Activated naive CD8-positive, alpha-beta T cell (primary cell): Measurements from ENCODE around the gene RPS6KB1.
A peak's percentile ranks its signal among the peaks of the same experiment; 100 is the strongest.
"Not testable (repeated sequence)": the region's sequence is repeated elsewhere in the genome, so short reads cannot be mapped to it uniquely, and the experiment has no call there.

ENCODE experiments used
- H3K27ac Mint-ChIP-seq: one replicate; pipeline ENCODE4 v1.8.0; 2021; ENCODE audit warnings: mixed read lengths
- H3K27me3 Mint-ChIP-seq: one replicate; pipeline ENCODE4 v1.8.0; 2021; ENCODE audit warnings: mixed read lengths
- H3K36me3 Mint-ChIP-seq: one replicate; pipeline ENCODE4 v1.8.0; 2021; ENCODE audit warnings: mixed read lengths
- H3K4me1 Mint-ChIP-seq: one replicate; pipeline ENCODE4 v1.8.0; 2021; ENCODE audit warnings: low read depth, mixed read lengths
- H3K4me3 Mint-ChIP-seq: one replicate; pipeline ENCODE4 v1.8.0; 2021; ENCODE audit warnings: mild to moderate bottlenecking, mixed read lengths
- H3K9me3 Mint-ChIP-seq: one replicate; pipeline ENCODE4 v1.8.0; 2021; ENCODE audit warnings: low read depth, mixed read lengths

Gene RPS6KB1

GRCh38 chr17:59858167-59858816, 34.6 kb upstream of the RPS6KB1 start:
- Mint-ChIP-seq H3K9me3 (no peaks in the 10 kb centered on the region), H3K4me3 (no peak overlapping the region), H3K27me3 (no peaks in the 10 kb centered on the region), H3K4me1 (peaks cover 21% of the 10 kb centered on the region), H3K27ac (peak overlapping the region; percentile 94), H3K36me3 (no peaks in the 10 kb centered on the region)

- peaks cover 18% of the 10 kb centered on the region for H3K4me1 Mint-ChIP-seq
- no peak overlapping the region for H3K4me3 Mint-ChIP-seq
- H3K9me3 Mint-ChIP-seq: no peaks in the 10 kb centered on the region
- peak overlapping the region; percentile 94 for H3K27ac Mint-ChIP-seq
- H3K36me3 Mint-ChIP-seq: no peaks in the 10 kb centered on the region
- no peaks in the 10 kb centered on the region for H3K27me3 Mint-ChIP-seq
Observed at GRCh38 chr17:59858932-59859331, 34.0 kb upstream of the RPS6KB1 start.

GRCh38 chr17:59859444-59860025, 33.4 kb upstream of the RPS6KB1 start:
- H3K4me3 Mint-ChIP-seq: peak overlapping the region; percentile 21
- no peaks in the 10 kb centered on the region for H3K9me3 Mint-ChIP-seq
- H3K27ac Mint-ChIP-seq: peak overlapping the region; percentile 94
- H3K4me1 Mint-ChIP-seq: peaks cover 18% of the 10 kb centered on the region
- no peaks in the 10 kb centered on the region for H3K27me3 Mint-ChIP-seq
- H3K36me3 Mint-ChIP-seq: no peaks in the 10 kb centered on the region

- Mint-ChIP-seq H3K27me3 (no peaks in the 10 kb centered on the region), H3K27ac (no peak overlapping the region), H3K4me3 (no peak overlapping the region), H3K4me1 (peaks cover 8% of the 10 kb centered on the region), H3K36me3 (peaks cover 5% of the 10 kb centered on the region), H3K9me3 (no peaks in the 10 kb centered on the region)
Observed at GRCh38 chr17:59863616-59864015, 29.3 kb upstream of the RPS6KB1 start.

- H3K27ac Mint-ChIP-seq: no peak overlapping the region
- no peaks in the 10 kb centered on the region for H3K9me3 Mint-ChIP-seq
- no peaks in the 10 kb centered on the region for H3K4me1 Mint-ChIP-seq
- peaks cover 8% of the 10 kb centered on the region for H3K36me3 Mint-ChIP-seq
- no peaks in the 10 kb centered on the region for H3K27me3 Mint-ChIP-seq
- no peak overlapping the region for H3K4me3 Mint-ChIP-seq
Observed at GRCh38 chr17:59869941-59870218, 23.0 kb upstream of the RPS6KB1 start.

- Mint-ChIP-seq H3K4me1 (no peaks in the 10 kb centered on the region), H3K9me3 (no peaks in the 10 kb centered on the region), H3K36me3 (peaks cover 7% of the 10 kb centered on the region), H3K27me3 (no peaks in the 10 kb centered on the region), H3K4me3 (no peak overlapping the region), H3K27ac (peak overlapping the region; percentile 28)
Observed at GRCh38 chr17:59870482-59870881, 22.4 kb upstream of the RPS6KB1 start.

GRCh38 chr17:59872351-59872750, 20.6 kb upstream of the RPS6KB1 start:
- H3K27ac Mint-ChIP-seq: no peak overlapping the region
- no peaks in the 10 kb centered on the region for H3K27me3 Mint-ChIP-seq
- no peak overlapping the region for H3K4me3 Mint-ChIP-seq
- H3K9me3 Mint-ChIP-seq: no peaks in the 10 kb centered on the region
- no peaks in the 10 kb centered on the region for H3K4me1 Mint-ChIP-seq
- peaks cover 3% of the 10 kb centered on the region for H3K36me3 Mint-ChIP-seq

- not testable (repeated sequence) for H3K36me3 Mint-ChIP-seq, H3K4me1 Mint-ChIP-seq, H3K9me3 Mint-ChIP-seq, H3K27me3 Mint-ChIP-seq, H3K27ac Mint-ChIP-seq, H3K4me3 Mint-ChIP-seq
Observed at GRCh38 chr17:59873414-59873813, 19.5 kb upstream of the RPS6KB1 start.

GRCh38 chr17:59874376-59874775, 18.5 kb upstream of the RPS6KB1 start:
- Mint-ChIP-seq H3K9me3 (no peaks in the 10 kb centered on the region), H3K36me3 (peaks cover 5% of the 10 kb centered on the region), H3K27ac (peak overlapping the region; percentile 34), H3K4me3 (no peak overlapping the region), H3K4me1 (no peaks in the 10 kb centered on the region), H3K27me3 (no peaks in the 10 kb centered on the region)

GRCh38 chr17:59876107-59876506, 16.8 kb upstream of the RPS6KB1 start:
- Mint-ChIP-seq H3K4me3 (no peak overlapping the region), H3K36me3 (peaks cover 9% of the 10 kb centered on the region), H3K27me3 (no peaks in the 10 kb centered on the region), H3K9me3 (no peaks in the 10 kb centered on the region), H3K4me1 (no peaks in the 10 kb centered on the region), H3K27ac (no peak overlapping the region)

GRCh38 chr17:59877965-59878364, 15.0 kb upstream of the RPS6KB1 start:
- H3K27me3 Mint-ChIP-seq: no peaks in the 10 kb centered on the region
- H3K9me3 Mint-ChIP-seq: no peaks in the 10 kb centered on the region
- no peaks in the 10 kb centered on the region for H3K4me1 Mint-ChIP-seq
- H3K4me3 Mint-ChIP-seq: no peak overlapping the region
- H3K36me3 Mint-ChIP-seq: peaks cover 9% of the 10 kb centered on the region
- H3K27ac Mint-ChIP-seq: peak overlapping the region; percentile 48

- Mint-ChIP-seq H3K4me1 (no peaks in the 10 kb centered on the region), H3K9me3 (no peaks in the 10 kb centered on the region), H3K27me3 (no peaks in the 10 kb centered on the region), H3K4me3 (no peak overlapping the region), H3K36me3 (peaks cover 9% of the 10 kb centered on the region), H3K27ac (peak overlapping the region; percentile 22)
Observed at GRCh38 chr17:59878624-59879023, 14.3 kb upstream of the RPS6KB1 start.

GRCh38 chr17:59884861-59885260, 8.1 kb upstream of the RPS6KB1 start:
- H3K27me3 Mint-ChIP-seq: no peaks in the 10 kb centered on the region
- no peak overlapping the region for H3K4me3 Mint-ChIP-seq
- no peaks in the 10 kb centered on the region for H3K9me3 Mint-ChIP-seq
- H3K4me1 Mint-ChIP-seq: peaks cover 11% of the 10 kb centered on the region
- no peak overlapping the region for H3K27ac Mint-ChIP-seq
- H3K36me3 Mint-ChIP-seq: peaks cover 6% of the 10 kb centered on the region

- Mint-ChIP-seq H3K36me3 (peaks cover 5% of the 10 kb centered on the region), H3K27ac (peak overlapping the region; percentile 73), H3K27me3 (no peaks in the 10 kb centered on the region), H3K4me1 (peaks cover 32% of the 10 kb centered on the region), H3K4me3 (no peak overlapping the region), H3K9me3 (no peaks in the 10 kb centered on the region)
Observed at GRCh38 chr17:59888145-59888750, 4.7 kb upstream of the RPS6KB1 start.

- H3K9me3 Mint-ChIP-seq: no peaks in the 10 kb centered on the region
- no peaks in the 10 kb centered on the region for H3K27me3 Mint-ChIP-seq
- peaks cover 7% of the 10 kb centered on the region for H3K36me3 Mint-ChIP-seq
- H3K4me3 Mint-ChIP-seq: peak overlapping the region; percentile 63
- H3K27ac Mint-ChIP-seq: peak overlapping the region; percentile 82
- H3K4me1 Mint-ChIP-seq: peaks cover 47% of the 10 kb centered on the region
Observed at GRCh38 chr17:59890720-59891119, 2.2 kb upstream of the RPS6KB1 start.
